PC-9 (cell line): ENCODE measurements around the gene VTN. TPM values are rescaled to one million over a fixed set of nuclear protein-coding genes. Genes with fewer than 3 reads are reported as not detected.

Experiments used
- BruUV-seq: library from RNA; stranded (reverse); fragments of 400-500 nt; replicated peaks from 2 replicates; lab custom pipeline; 2021; lab: Mats Ljungman, UMichigan
- CTCF ChIA-PET: fragments of 300-600 bp; sonication (Branson Sonifier 250); formaldehyde crosslinking; loops from one replicate; lab custom pipeline; 2022; ENCODE audit warnings: antibody characterized with exemption; lab: Charles Lee
- POLR2A ChIA-PET: fragments of 300-600 bp; sonication (Branson Sonifier 250); formaldehyde crosslinking; loops from one replicate; lab custom pipeline; 2022; ENCODE audit warnings: antibody characterized with exemption; ENCODE audit not compliant: unreplicated experiment; lab: Charles Lee
- DNase-seq, 2 experiments: peaks; one replicate each; pipeline versions ENCODE4 v3.0.0 to v3.0.0-alpha.2; 2015 to 2022; ENCODE audit warnings: mixed read lengths in 1 of 2
- H2AFZ ChIP-seq: fragments of 200-600 bp; sonication (generic); 2 replicates; pipeline ENCODE4 v1.8.1; 2017; ENCODE audit warnings: antibody characterized with exemption
- H3F3A ChIP-seq: fragments of 200-600 bp; sonication (generic); 2 replicates; pipeline ENCODE4 v1.8.1; 2017; ENCODE audit warnings: antibody characterized with exemption, mild to moderate bottlenecking, low read depth; ENCODE audit not compliant: insufficient read depth
- H3K27ac ChIP-seq: fragments of 200-600 bp; sonication (generic); 2 replicates; pipeline ENCODE4 v1.6.1; 2016; ENCODE audit warnings: mixed run types
- H3K27me3 ChIP-seq: fragments of 200-600 bp; sonication (generic); 2 replicates; pipeline ENCODE4 v1.6.1; 2016; ENCODE audit warnings: low read depth, mixed run types; ENCODE audit not compliant: insufficient read depth
- H3K36me3 ChIP-seq: fragments of 200-600 bp; sonication (generic); 2 replicates; pipeline ENCODE4 v1.6.1; 2016; ENCODE audit warnings: low read depth, mixed run types
- H3K4me1 ChIP-seq: fragments of 200-600 bp; sonication (generic); replicated peaks from 2 replicates; pipeline ENCODE4 v1.6.1; 2016; ENCODE audit warnings: mixed run types; ENCODE audit not compliant: insufficient read depth
- H3K4me2 ChIP-seq: fragments of 200-600 bp; sonication (generic); 2 replicates; pipeline ENCODE4 v1.6.1; 2017; ENCODE audit warnings: mixed run types
- H3K4me3 ChIP-seq: fragments of 200-600 bp; sonication (generic); 2 replicates; pipeline ENCODE4 v1.6.1; 2016; ENCODE audit warnings: mixed run types
- H3K79me2 ChIP-seq: fragments of 200-600 bp; sonication (generic); 2 replicates; pipeline ENCODE4 v1.6.1; 2017; ENCODE audit warnings: low read depth, mixed run types
- H3K9me2 ChIP-seq: fragments of 200-600 bp; sonication (generic); 2 replicates; pipeline ENCODE4 v1.8.1; 2017; ENCODE audit warnings: mild to moderate bottlenecking; ENCODE audit not compliant: insufficient read depth
- H3K9me3 ChIP-seq: fragments of 200-600 bp; sonication (generic); 2 replicates; pipeline ENCODE4 v1.8.1; 2016; ENCODE audit warnings: low read depth; ENCODE audit not compliant: insufficient read depth
- H4K20me1 ChIP-seq: fragments of 200-600 bp; sonication (generic); 2 replicates; pipeline ENCODE4 v1.8.1; 2017; ENCODE audit not compliant: insufficient read depth
- CTCF ChIP-seq: fragments of 200-600 bp; sonication (generic); conservative IDR thresholded peaks from 2 replicates; pipeline ENCODE4 v1.6.1; 2017; ENCODE audit warnings: mixed run types, antibody characterized with exemption, mild to moderate bottlenecking, moderate library complexity
- EZH2 ChIP-seq: fragments of 200-600 bp; sonication (generic); IDR thresholded peaks from 2 replicates; pipeline ENCODE4 v1.8.0; 2017; ENCODE audit warnings: antibody characterized with exemption, low read depth
- intact Hi-C: fragments of 100-400 bp; cut with micrococcal nuclease; formaldehyde crosslinking; loops from one replicate; pipeline ENCODE4 v1.10.0; 2022; ENCODE audit not compliant: unreplicated experiment
- total RNA-seq: library from RNA; stranded (reverse); gene quantifications from 2 replicates; pipeline ENCODE4 v1.2.3, GENCODE V29; 2021

VTN gene
- total RNA-seq, 1 experiment from 2014 or later, result not detected

GRCh38 chr17:28399808-28400207, 29.7 kb upstream of the VTN start:
- no peaks in the 10 kb centered on the region for H4K20me1 ChIP-seq
- peaks cover 4% of the 10 kb centered on the region; the same call in 1 of the 2 replicates for H3K79me2 ChIP-seq
- TF ChIP-seq CTCF, result no peak
- TF ChIP-seq EZH2, result no peak
- ChIA-PET CTCF (no interaction called here), POLR2A (no interaction called here)
- peaks cover 6% of the 10 kb centered on the region; the same call in 1 of the 2 replicates for H3F3A ChIP-seq
- no TSS peak for BruUV-seq
- 0 out of 2 replicates have a peak, but pooled peaks cover 15% of the 10 kb centered on the region for H3K36me3 ChIP-seq
- H2AFZ ChIP-seq, result no peak overlapping the region
- no peak overlapping the region for H3K27ac ChIP-seq
- no peaks in the 10 kb centered on the region for H3K9me2 ChIP-seq
- intact Hi-C loops, result no loop called here
- H3K4me2 ChIP-seq, result no peak overlapping the region
- no peaks in the 10 kb centered on the region for H3K27me3 ChIP-seq
- no peaks in the 10 kb centered on the region for H3K9me3 ChIP-seq
- no peak for DNase-seq
- no peak overlapping the region for H3K4me3 ChIP-seq
- 0 out of 2 replicates have a peak, but pooled peaks cover under 1% of the 10 kb centered on the region for H3K4me1 ChIP-seq

GRCh38 chr17:28398280-28398981, 28.3 kb upstream of the VTN start:
- POLR2A ChIA-PET, result interaction anchor here (0.5 kb wide), 2 partner anchors 22 to 63 kb away, joined by 4 to 8 read pairs; partner anchors contain the start of genes IFT20 and TNFAIP1
- Histone ChIP-seq H3K27ac (no peak overlapping the region), H3K9me3 (no peaks in the 10 kb centered on the region), H3K4me2 (no peak overlapping the region), H2AFZ (no peak overlapping the region), H4K20me1 (no peaks in the 10 kb centered on the region), H3K9me2 (no peaks in the 10 kb centered on the region), H3K79me2 (no peaks in the 10 kb centered on the region), H3K4me3 (no peak overlapping the region), H3K27me3 (no peaks in the 10 kb centered on the region), H3F3A (peaks cover 6% of the 10 kb centered on the region; the same call in 1 of the 2 replicates), H3K4me1 (no peaks in the 10 kb centered on the region), H3K36me3 (0 out of 2 replicates have a peak, but pooled peaks cover 8% of the 10 kb centered on the region)
- CTCF ChIA-PET, result interaction anchor here (0.5 kb wide), 1 partner anchor 517 kb away, joined by 6 read pairs; no protein-coding TSS in a partner anchor
- intact Hi-C loops, result no loop called here
- TF ChIP-seq CTCF, result no peak
- TF ChIP-seq EZH2, result no peak
- DNase-seq, result no peak
- no TSS peak for BruUV-seq

- TF ChIP-seq CTCF (no peak), EZH2 (no peak)
- H3K27ac ChIP-seq, result no peak overlapping the region
- CTCF ChIA-PET, result interaction anchor here (0.6 kb wide), 1 partner anchor 24 kb away, joined by 3 read pairs; no protein-coding TSS in a partner anchor
- DNase-seq, result no peak
- no peak overlapping the region for H3K4me2 ChIP-seq
- 0 out of 2 replicates have a peak, but pooled peaks cover 8% of the 10 kb centered on the region for H3K36me3 ChIP-seq
- no peaks in the 10 kb centered on the region for H3K9me3 ChIP-seq
- peaks cover 6% of the 10 kb centered on the region; the same call in 1 of the 2 replicates for H3F3A ChIP-seq
- BruUV-seq, result no TSS peak
- no peaks in the 10 kb centered on the region for H3K9me2 ChIP-seq
- no peaks in the 10 kb centered on the region for H3K79me2 ChIP-seq
- intact Hi-C loops, result no loop called here
- POLR2A ChIA-PET, result no interaction called here
- H2AFZ ChIP-seq, result no peak overlapping the region
- no peak overlapping the region for H3K4me3 ChIP-seq
- no peaks in the 10 kb centered on the region for H3K27me3 ChIP-seq
- H3K4me1 ChIP-seq, result no peaks in the 10 kb centered on the region
- no peaks in the 10 kb centered on the region for H4K20me1 ChIP-seq
Observed at GRCh38 chr17:28397687-28398279, 27.7 kb upstream of the VTN start.
